Loucy (cell line): Measurements from ENCODE around the gene VPS35L.
A peak's percentile ranks its signal among the peaks of the same experiment; 100 is the strongest.

Source experiments
- H2AFZ ChIP-seq: fragments of 200-600 bp; sonication (generic); 2 replicates; pipeline ENCODE4 v1.6.0; 2016; ENCODE audit warnings: antibody characterized with exemption, mild to moderate bottlenecking, low read length, moderate library complexity
- H3F3A ChIP-seq: fragments of 200-600 bp; 2 replicates; pipeline ENCODE4 v1.6.0; 2016; ENCODE audit warnings: antibody characterized with exemption, low read depth, mild to moderate bottlenecking
- H3K27me3 ChIP-seq: fragments of 200-600 bp; sonication (generic); 2 replicates; pipeline ENCODE4 v1.6.1; 2014; ENCODE audit warnings: low read length, mild to moderate bottlenecking; ENCODE audit not compliant: insufficient read depth, poor library complexity, severe bottlenecking
- H3K36me3 ChIP-seq: fragments of 200-600 bp; sonication (generic); 2 replicates; pipeline ENCODE4 v1.6.1; 2016; ENCODE audit warnings: low read length; ENCODE audit not compliant: insufficient read depth
- H3K4me1 ChIP-seq: fragments of 200-600 bp; sonication (generic); 2 replicates; pipeline ENCODE4 v1.5.1; 2014; ENCODE audit warnings: low read length, mild to moderate bottlenecking; ENCODE audit not compliant: insufficient read depth, poor library complexity, severe bottlenecking
- H3K4me2 ChIP-seq: fragments of 200-600 bp; sonication (generic); 2 replicates; pipeline ENCODE4 v1.6.0; 2014; ENCODE audit warnings: antibody characterized with exemption, low read length, low read depth, mild to moderate bottlenecking; ENCODE audit not compliant: poor library complexity, severe bottlenecking
- H3K4me3 ChIP-seq: fragments of 200-600 bp; sonication (generic); 2 replicates; pipeline ENCODE4 v1.5.1; 2014; ENCODE audit warnings: low read length, mild to moderate bottlenecking, mixed read lengths; ENCODE audit not compliant: poor library complexity, severe bottlenecking
- H3K79me2 ChIP-seq: fragments of 200-600 bp; sonication (generic); 2 replicates; pipeline ENCODE4 v1.6.1; 2014; ENCODE audit warnings: low read length; ENCODE audit not compliant: insufficient read depth
- H3K9ac ChIP-seq: fragments of 200-600 bp; sonication (generic); 2 replicates; pipeline ENCODE4 v1.6.0; 2014; ENCODE audit warnings: mild to moderate bottlenecking, low read depth, low read length, moderate library complexity; ENCODE audit not compliant: poor library complexity, severe bottlenecking
- H3K9me2 ChIP-seq: fragments of 200-600 bp; sonication (generic); replicated peaks from 2 replicates; pipeline ENCODE4 v1.6.1; 2016; ENCODE audit warnings: low read depth, low read length, mixed read lengths
- H3K9me3 ChIP-seq: fragments of 200-600 bp; sonication (generic); 2 replicates; pipeline ENCODE4 v1.6.1; 2014; ENCODE audit warnings: mild to moderate bottlenecking, antibody characterized with exemption, low read length, low read depth; ENCODE audit not compliant: insufficient read depth
- H4K20me1 ChIP-seq: fragments of 200-600 bp; sonication (generic); 2 replicates; pipeline ENCODE4 v1.6.0; 2014; ENCODE audit warnings: antibody characterized with exemption, low read length, mild to moderate bottlenecking; ENCODE audit not compliant: insufficient read depth, poor library complexity, severe bottlenecking
- EZH2phosphoT487 ChIP-seq: fragments of 200-600 bp; IDR thresholded peaks from 2 replicates; pipeline ENCODE4 v1.6.1; 2018; ENCODE audit warnings: antibody characterized with exemption, mild to moderate bottlenecking, moderate library complexity, borderline replicate concordance
- TF ChIP-seq, protein P1 (sequence below): fragments of 200-600 bp; sonication (generic); conservative IDR thresholded peaks from 2 replicates; pipeline ENCODE4 v1.5.1; 2014; ENCODE audit warnings: mild to moderate bottlenecking, antibody characterized with exemption, low read length

The VPS35L gene

DNA sequence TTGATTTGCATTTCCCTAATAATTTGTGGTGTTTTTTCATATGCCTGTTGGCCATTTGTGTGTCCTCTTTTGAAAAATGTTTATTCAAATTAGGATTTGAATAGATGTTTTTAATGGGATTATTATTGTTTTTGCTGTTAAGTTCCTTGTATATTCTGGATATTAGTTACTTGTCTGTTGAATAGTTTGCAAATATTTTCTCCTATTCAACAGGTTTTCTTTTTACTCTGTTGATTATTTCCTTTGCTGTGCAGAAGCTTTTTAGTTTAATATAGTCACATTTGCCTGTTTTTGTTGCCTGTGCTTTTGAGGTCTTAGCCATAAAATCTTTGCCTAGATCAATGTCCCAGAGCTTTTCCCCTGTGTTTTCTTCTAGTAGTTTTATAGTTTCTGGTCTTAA lies 43.2 kb upstream of the VPS35L start:
- no peak overlapping the region for H2AFZ ChIP-seq
- H3K4me3 ChIP-seq, result no peak overlapping the region
- H3K4me1 ChIP-seq, result peaks cover 31% of the 10 kb centered on the region
- peaks cover 48% of the 10 kb centered on the region; the same call in 1 of the 2 replicates for H3K36me3 ChIP-seq
- no peaks in the 10 kb centered on the region for H3K27me3 ChIP-seq
- no peak overlapping the region for H3K9ac ChIP-seq
- no peaks in the 10 kb centered on the region for H3K9me2 ChIP-seq
- no peaks in the 10 kb centered on the region for H3F3A ChIP-seq
- TF ChIP-seq, protein P1, sequence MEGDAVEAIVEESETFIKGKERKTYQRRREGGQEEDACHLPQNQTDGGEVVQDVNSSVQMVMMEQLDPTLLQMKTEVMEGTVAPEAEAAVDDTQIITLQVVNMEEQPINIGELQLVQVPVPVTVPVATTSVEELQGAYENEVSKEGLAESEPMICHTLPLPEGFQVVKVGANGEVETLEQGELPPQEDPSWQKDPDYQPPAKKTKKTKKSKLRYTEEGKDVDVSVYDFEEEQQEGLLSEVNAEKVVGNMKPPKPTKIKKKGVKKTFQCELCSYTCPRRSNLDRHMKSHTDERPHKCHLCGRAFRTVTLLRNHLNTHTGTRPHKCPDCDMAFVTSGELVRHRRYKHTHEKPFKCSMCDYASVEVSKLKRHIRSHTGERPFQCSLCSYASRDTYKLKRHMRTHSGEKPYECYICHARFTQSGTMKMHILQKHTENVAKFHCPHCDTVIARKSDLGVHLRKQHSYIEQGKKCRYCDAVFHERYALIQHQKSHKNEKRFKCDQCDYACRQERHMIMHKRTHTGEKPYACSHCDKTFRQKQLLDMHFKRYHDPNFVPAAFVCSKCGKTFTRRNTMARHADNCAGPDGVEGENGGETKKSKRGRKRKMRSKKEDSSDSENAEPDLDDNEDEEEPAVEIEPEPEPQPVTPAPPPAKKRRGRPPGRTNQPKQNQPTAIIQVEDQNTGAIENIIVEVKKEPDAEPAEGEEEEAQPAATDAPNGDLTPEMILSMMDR, result no peak
- no peak for TF ChIP-seq EZH2phosphoT487
- H3K9me3 ChIP-seq, result no peaks in the 10 kb centered on the region
- H3K4me2 ChIP-seq, result no peak overlapping the region
- H3K79me2 ChIP-seq, result peaks cover 33% of the 10 kb centered on the region; the same call in 1 of the 2 replicates
- H4K20me1 ChIP-seq, result peaks cover 13% of the 10 kb centered on the region

DNA sequence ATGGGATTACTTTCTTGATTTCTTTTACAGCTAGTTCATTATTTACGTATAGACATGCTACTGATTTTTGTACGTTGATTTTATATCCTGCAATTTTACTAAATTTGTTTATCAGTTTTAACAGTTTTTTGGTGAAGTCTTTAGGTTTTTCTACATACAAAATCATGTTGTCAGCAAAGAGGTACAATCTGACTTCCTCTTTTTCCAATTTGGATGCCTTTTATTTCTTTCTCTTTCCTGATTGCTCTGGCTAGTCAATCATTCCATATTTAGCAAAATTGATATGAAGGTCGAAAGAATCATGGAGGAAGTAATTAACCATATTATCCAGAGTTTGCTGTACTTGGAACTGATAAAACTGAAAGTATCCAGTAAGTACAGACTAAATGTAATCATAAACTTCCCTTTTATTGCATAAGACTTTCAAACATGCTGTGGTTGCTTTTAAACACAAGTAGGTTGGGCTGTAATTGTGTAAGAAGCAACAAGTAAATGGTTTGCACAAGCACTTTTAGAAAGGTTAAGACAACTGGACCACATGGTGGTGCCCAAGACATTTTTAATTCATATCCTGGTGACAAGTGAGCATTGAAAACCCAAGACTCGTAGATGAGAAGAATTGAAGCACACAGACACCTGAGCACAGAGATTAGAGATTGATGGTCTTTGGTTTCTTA lies 42.0 kb upstream of the VPS35L start:
- Histone ChIP-seq H3K4me2 (peak overlapping the region; percentile 81), H3K4me1 (peaks cover 42% of the 10 kb centered on the region), H3K79me2 (peaks cover 45% of the 10 kb centered on the region; the same call in 1 of the 2 replicates), H3K27me3 (no peaks in the 10 kb centered on the region), H3K9me2 (no peaks in the 10 kb centered on the region), H3K9me3 (no peaks in the 10 kb centered on the region), H3F3A (no peaks in the 10 kb centered on the region), H3K36me3 (peaks cover 36% of the 10 kb centered on the region; the same call in 1 of the 2 replicates), H3K9ac (no peak overlapping the region), H4K20me1 (peaks cover 26% of the 10 kb centered on the region), H2AFZ (no peak overlapping the region), H3K4me3 (peak overlapping the region; percentile 21)
- no peak for TF ChIP-seq EZH2phosphoT487
- TF ChIP-seq, protein P1, result peak; percentile 40; the same call in 1 of the 2 replicates

DNA sequence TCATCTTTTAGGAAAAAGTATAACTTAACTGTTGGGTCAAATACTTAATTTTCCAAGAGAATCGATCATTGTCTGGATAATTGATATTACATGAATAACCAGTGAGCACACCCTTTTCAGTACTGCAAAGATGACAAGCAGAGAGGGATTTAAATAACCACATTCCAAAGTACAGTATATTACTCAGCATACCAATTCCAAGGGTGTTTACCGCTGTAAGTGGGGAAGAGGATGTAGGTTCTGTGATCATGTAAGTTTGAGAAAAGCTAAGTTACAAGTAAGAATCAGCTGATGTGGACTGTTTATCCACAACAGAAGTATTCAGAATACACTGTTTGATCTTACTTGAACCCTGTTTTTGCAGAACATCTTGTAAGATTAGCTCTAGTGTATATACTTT lies 39.7 kb upstream of the VPS35L start:
- Histone ChIP-seq H3K9me2 (no peaks in the 10 kb centered on the region), H3K4me2 (peak overlapping the region; percentile 81), H3K27me3 (no peaks in the 10 kb centered on the region), H4K20me1 (peaks cover 43% of the 10 kb centered on the region), H3K4me1 (peaks cover 58% of the 10 kb centered on the region), H3K4me3 (peak overlapping the region; percentile 16), H3F3A (no peaks in the 10 kb centered on the region), H3K9me3 (no peaks in the 10 kb centered on the region), H3K9ac (no peak overlapping the region), H3K79me2 (peaks cover 66% of the 10 kb centered on the region), H3K36me3 (peaks cover 23% of the 10 kb centered on the region; the same call in 1 of the 2 replicates), H2AFZ (no peak overlapping the region)
- no peak for TF ChIP-seq EZH2phosphoT487
- TF ChIP-seq, protein P1, result no peak
